Activated T-helper 17 cell treated with anti-CD3 and anti-CD28 coated beads, Interleukin-2, amount 50 U/mL, for 72 hours (primary cell): Measurements from ENCODE around the gene ABCC5. TPM values are rescaled to one million over a fixed set of nuclear protein-coding genes. Genes with fewer than 3 reads are reported as not detected.
"Not testable (repeated sequence)": the region's sequence is repeated elsewhere in the genome, so short reads cannot be mapped to it uniquely, and the experiment has no call there.

Source experiments
- ATAC-seq: fragments of 150-1000 bp; cut with Tn5 transposase; replicated peaks from 2 replicates; pipeline ENCODE4 v1.10.0; 2021; ENCODE audit warnings: mild to moderate bottlenecking, moderate library complexity
- H3K27ac Mint-ChIP-seq: one replicate; pipeline ENCODE4 v1.8.0; 2022; ENCODE audit warnings: mixed read lengths
- H3K27me3 Mint-ChIP-seq: one replicate; pipeline ENCODE4 v1.8.0; 2022; ENCODE audit warnings: mixed read lengths
- H3K36me3 Mint-ChIP-seq: one replicate; pipeline ENCODE4 v1.8.0; 2022; ENCODE audit warnings: low read depth, mild to moderate bottlenecking, mixed read lengths
- H3K4me1 Mint-ChIP-seq: one replicate; pipeline ENCODE4 v1.8.0; 2022; ENCODE audit warnings: mixed read lengths
- H3K4me3 Mint-ChIP-seq: one replicate; pipeline ENCODE4 v1.8.0; 2022; ENCODE audit warnings: mild to moderate bottlenecking, mixed read lengths
- H3K9me3 Mint-ChIP-seq: one replicate; pipeline ENCODE4 v1.8.0; 2022; ENCODE audit warnings: mixed read lengths
- total RNA-seq, 2 donors: library from RNA; stranded (reverse); gene quantifications; one replicate each; pipeline ENCODE4 v1.2.3, GENCODE V29; 2022

The ABCC5 gene
- total RNA-seq, 2 donors from 2014 or later: 9.1 to 14.8 TPM

GRCh38 chr3:183885766-183886165 lies 131.9 kb downstream of the ABCC5 start:
- Mint-ChIP-seq H3K27ac (peak overlapping the region; percentile 26), H3K36me3 (no peaks in the 10 kb centered on the region), H3K4me3 (peak overlapping the region; percentile 92), H3K27me3 (no peaks in the 10 kb centered on the region), H3K4me1 (peaks cover 12% of the 10 kb centered on the region), H3K9me3 (no peaks in the 10 kb centered on the region)
- no peak for ATAC-seq

- Mint-ChIP-seq H3K4me3 (peak within 1 kb of the TSS; percentile 92), H3K4me1 (peaks cover 12% of the 10 kb centered on the region), H3K36me3 (peaks cover 7% of the 10 kb centered on the region)
Observed at GRCh38 chr3:183884427-183885296, 133.0 kb downstream of the ABCC5 start, which contains the start of gene PARL. PARL (minus strand) TSS chr3:183884880; CDS start chr3:183884846, 34 bp downstream.

GRCh38 chr3:183884097-183884426 lies 133.6 kb downstream of the ABCC5 start:
- H3K27ac Mint-ChIP-seq: peak overlapping the region; percentile 90
- peaks cover 10% of the 10 kb centered on the region for H3K36me3 Mint-ChIP-seq
- no peaks in the 10 kb centered on the region for H3K9me3 Mint-ChIP-seq
- H3K27me3 Mint-ChIP-seq: no peaks in the 10 kb centered on the region
- H3K4me1 Mint-ChIP-seq: peaks cover 14% of the 10 kb centered on the region
- no peak for ATAC-seq
- H3K4me3 Mint-ChIP-seq: peak overlapping the region; percentile 92

More at GRCh38 chr3:183884427-183885296, 133.0 kb downstream of the ABCC5 start, which contains the start of gene PARL:
- peak within 1 kb of the TSS; percentile 90 for H3K27ac Mint-ChIP-seq
- H3K9me3 Mint-ChIP-seq: no peaks in the 10 kb centered on the region
- ATAC-seq: peak; percentile 100
- H3K27me3 Mint-ChIP-seq: no peaks in the 10 kb centered on the region

- no peak for ATAC-seq
- Mint-ChIP-seq H3K36me3 (peaks cover 16% of the 10 kb centered on the region), H3K27ac (peak overlapping the region; percentile 90), H3K27me3 (no peaks in the 10 kb centered on the region), H3K4me1 (peaks cover 19% of the 10 kb centered on the region), H3K9me3 (no peaks in the 10 kb centered on the region), H3K4me3 (peak overlapping the region; percentile 92)
Observed at GRCh38 chr3:183883291-183884096, 134.2 kb downstream of the ABCC5 start.

GRCh38 chr3:183880121-183880520 lies 137.6 kb downstream of the ABCC5 start:
- H3K9me3 Mint-ChIP-seq: no peaks in the 10 kb centered on the region
- peaks cover 24% of the 10 kb centered on the region for H3K4me1 Mint-ChIP-seq
- H3K27ac Mint-ChIP-seq: no peak overlapping the region
- no peaks in the 10 kb centered on the region for H3K27me3 Mint-ChIP-seq
- H3K4me3 Mint-ChIP-seq: no peak overlapping the region
- peaks cover 44% of the 10 kb centered on the region for H3K36me3 Mint-ChIP-seq
- no peak for ATAC-seq

- peaks cover 50% of the 10 kb centered on the region for H3K36me3 Mint-ChIP-seq
- H3K9me3 Mint-ChIP-seq: no peaks in the 10 kb centered on the region
- ATAC-seq: no peak
- no peaks in the 10 kb centered on the region for H3K27me3 Mint-ChIP-seq
- no peak overlapping the region for H3K27ac Mint-ChIP-seq
- H3K4me3 Mint-ChIP-seq: no peak overlapping the region
- peaks cover 24% of the 10 kb centered on the region for H3K4me1 Mint-ChIP-seq
Observed at GRCh38 chr3:183879243-183879642, 138.4 kb downstream of the ABCC5 start.

- Mint-ChIP-seq H3K4me1 (peaks cover 19% of the 10 kb centered on the region), H3K4me3 (no peak overlapping the region), H3K36me3 (peaks cover 56% of the 10 kb centered on the region), H3K27me3 (no peaks in the 10 kb centered on the region), H3K9me3 (no peaks in the 10 kb centered on the region), H3K27ac (no peak overlapping the region)
- no peak for ATAC-seq
Observed at GRCh38 chr3:183878071-183878470, 139.6 kb downstream of the ABCC5 start.

GRCh38 chr3:183877227-183877626 lies 140.5 kb downstream of the ABCC5 start:
- not testable (repeated sequence) for H3K27me3 Mint-ChIP-seq, H3K4me3 Mint-ChIP-seq, ATAC-seq, H3K27ac Mint-ChIP-seq, H3K9me3 Mint-ChIP-seq
- peaks cover 61% of the 10 kb centered on the region for H3K36me3 Mint-ChIP-seq
- peaks cover 17% of the 10 kb centered on the region for H3K4me1 Mint-ChIP-seq

- H3K4me1 Mint-ChIP-seq: peaks cover 23% of the 10 kb centered on the region
- no peak overlapping the region for H3K4me3 Mint-ChIP-seq
- ATAC-seq: no peak
- H3K36me3 Mint-ChIP-seq: peaks cover 61% of the 10 kb centered on the region
- no peaks in the 10 kb centered on the region for H3K27me3 Mint-ChIP-seq
- no peak overlapping the region for H3K27ac Mint-ChIP-seq
- H3K9me3 Mint-ChIP-seq: no peaks in the 10 kb centered on the region
Observed at GRCh38 chr3:183875411-183875810, 142.3 kb downstream of the ABCC5 start.

- peaks cover 53% of the 10 kb centered on the region for H3K36me3 Mint-ChIP-seq
- H3K27ac Mint-ChIP-seq: no peak overlapping the region
- H3K4me3 Mint-ChIP-seq: no peak overlapping the region
- H3K9me3 Mint-ChIP-seq: no peaks in the 10 kb centered on the region
- no peak for ATAC-seq
- no peaks in the 10 kb centered on the region for H3K27me3 Mint-ChIP-seq
- H3K4me1 Mint-ChIP-seq: peaks cover 22% of the 10 kb centered on the region
Observed at GRCh38 chr3:183873914-183874313, 143.8 kb downstream of the ABCC5 start.

GRCh38 chr3:183871541-183871940 lies 146.1 kb downstream of the ABCC5 start:
- H3K9me3 Mint-ChIP-seq: no peaks in the 10 kb centered on the region
- no peaks in the 10 kb centered on the region for H3K27me3 Mint-ChIP-seq
- H3K36me3 Mint-ChIP-seq: peaks cover 53% of the 10 kb centered on the region
- no peak for ATAC-seq
- H3K4me3 Mint-ChIP-seq: no peak overlapping the region
- peaks cover 15% of the 10 kb centered on the region for H3K4me1 Mint-ChIP-seq
- no peak overlapping the region for H3K27ac Mint-ChIP-seq

- Mint-ChIP-seq H3K27ac (peak overlapping the region; percentile 6), H3K36me3 (peaks cover 55% of the 10 kb centered on the region), H3K9me3 (no peaks in the 10 kb centered on the region), H3K4me1 (peaks cover 14% of the 10 kb centered on the region), H3K27me3 (no peaks in the 10 kb centered on the region), H3K4me3 (no peak overlapping the region)
- no peak for ATAC-seq
Observed at GRCh38 chr3:183870563-183870962, 147.1 kb downstream of the ABCC5 start.
